ENCODE data around the gene SYTL3. TPM values are rescaled to one million over a fixed set of nuclear protein-coding genes. Genes with fewer than 3 reads are reported as not detected.

SYTL3 gene
- total RNA-seq, 4 donors from 2014 or later, result 3.0 to 16.7 (median 6.7) TPM

DNA sequence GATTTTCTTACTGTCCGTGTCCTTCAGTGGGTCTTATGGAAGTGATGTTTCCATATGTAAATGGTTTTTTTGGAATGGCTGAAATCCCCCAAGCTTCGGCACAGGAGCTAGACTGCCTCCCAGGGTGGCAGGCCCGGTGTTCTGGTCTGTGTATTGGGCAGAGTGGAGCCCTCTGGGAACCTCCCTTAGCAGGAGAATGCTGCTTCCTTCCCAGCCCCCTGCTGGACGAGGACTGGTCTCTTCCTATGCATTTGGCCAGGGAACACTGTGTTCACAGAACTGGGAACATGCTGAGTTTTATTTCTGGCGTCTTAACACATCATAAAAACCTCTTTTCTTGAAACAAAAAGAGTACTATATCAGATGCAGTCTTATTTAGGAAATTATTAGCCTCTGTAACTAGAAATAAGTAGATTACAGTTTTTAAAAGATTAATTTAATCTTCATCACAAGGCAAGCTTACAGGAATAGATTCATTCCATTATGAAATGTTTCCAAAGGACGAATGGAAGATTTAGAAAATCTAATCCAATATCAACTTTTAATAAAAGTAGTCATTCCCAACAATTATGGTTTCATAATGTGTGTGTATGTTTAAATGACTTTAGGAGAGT lies 56.6 kb downstream of the SYTL3 start:
- Histone ChIP-seq H3K4me3 (no peak overlapping the region), H3K27ac (peak overlapping the region; percentile 56 to 69 (median 64))

DNA sequence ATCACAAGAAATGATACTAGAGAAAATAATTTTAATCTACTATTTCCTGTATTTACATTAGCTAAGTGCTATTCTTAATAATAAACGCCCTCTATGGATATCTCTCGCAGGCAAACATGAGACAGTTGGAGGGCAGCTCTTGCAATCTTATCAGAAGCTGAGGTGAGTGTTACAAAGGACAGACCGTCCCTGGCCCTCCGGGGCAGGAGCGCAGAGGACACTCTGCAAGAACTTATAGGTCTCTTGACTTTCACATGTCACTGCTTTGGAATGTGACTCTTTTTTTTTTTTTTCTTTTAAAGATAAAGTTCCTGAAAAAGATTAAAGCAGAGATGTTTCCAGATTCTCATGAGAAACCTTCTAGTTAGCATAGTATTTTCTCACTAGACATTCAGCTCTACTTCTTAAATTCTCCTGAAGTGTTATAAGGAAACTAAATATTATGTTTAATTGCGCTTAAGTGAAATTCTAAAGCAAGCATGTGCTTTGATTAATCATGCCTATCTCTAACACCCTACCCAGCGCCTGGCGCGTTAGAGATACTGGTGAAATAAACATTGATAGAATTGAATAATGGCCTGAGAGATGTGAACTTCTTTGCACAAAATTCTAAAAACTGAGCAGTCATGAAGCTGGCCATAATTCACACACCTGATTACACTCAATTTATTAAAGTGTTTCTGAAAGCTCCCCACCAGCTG lies 57.4 kb downstream of the SYTL3 start:
- H3K4me3 ChIP-seq, result no peak overlapping the region
- in situ Hi-C loops (cut with MboI; ENCODE audit: low sequenced_read_pairs in 4 of 4), result loop anchor here (10.0 to 25.0 kb wide), 2 partner anchors 268 to 405 kb away; no protein-coding TSS in a partner anchor
- TF ChIP-seq POLR2A (IDR thresholded peaks at IDR 0.05), result no peak
- TF ChIP-seq, protein P1, sequence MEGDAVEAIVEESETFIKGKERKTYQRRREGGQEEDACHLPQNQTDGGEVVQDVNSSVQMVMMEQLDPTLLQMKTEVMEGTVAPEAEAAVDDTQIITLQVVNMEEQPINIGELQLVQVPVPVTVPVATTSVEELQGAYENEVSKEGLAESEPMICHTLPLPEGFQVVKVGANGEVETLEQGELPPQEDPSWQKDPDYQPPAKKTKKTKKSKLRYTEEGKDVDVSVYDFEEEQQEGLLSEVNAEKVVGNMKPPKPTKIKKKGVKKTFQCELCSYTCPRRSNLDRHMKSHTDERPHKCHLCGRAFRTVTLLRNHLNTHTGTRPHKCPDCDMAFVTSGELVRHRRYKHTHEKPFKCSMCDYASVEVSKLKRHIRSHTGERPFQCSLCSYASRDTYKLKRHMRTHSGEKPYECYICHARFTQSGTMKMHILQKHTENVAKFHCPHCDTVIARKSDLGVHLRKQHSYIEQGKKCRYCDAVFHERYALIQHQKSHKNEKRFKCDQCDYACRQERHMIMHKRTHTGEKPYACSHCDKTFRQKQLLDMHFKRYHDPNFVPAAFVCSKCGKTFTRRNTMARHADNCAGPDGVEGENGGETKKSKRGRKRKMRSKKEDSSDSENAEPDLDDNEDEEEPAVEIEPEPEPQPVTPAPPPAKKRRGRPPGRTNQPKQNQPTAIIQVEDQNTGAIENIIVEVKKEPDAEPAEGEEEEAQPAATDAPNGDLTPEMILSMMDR (IDR thresholded peaks at IDR 0.05 in 4 of 5, conservative IDR thresholded peaks at IDR 0.05 in 1 of 5), result no peak

More for the DNA sequence above, 56.6 kb downstream of the SYTL3 start:
- peak; percentile 35 to 45 for DNase-seq
- no peaks in the 10 kb centered on the region for H3K36me3 ChIP-seq
- in situ Hi-C loops (cut with MboI; ENCODE audit: low sequenced_read_pairs in 4 of 4), result loop anchor here (10.0 to 25.0 kb wide), 2 partner anchors 268 to 406 kb away; no protein-coding TSS in a partner anchor
- TF ChIP-seq, protein P1 (IDR thresholded peaks at IDR 0.05 in 4 of 5, conservative IDR thresholded peaks at IDR 0.05 in 1 of 5), result peak in 4 of 5 experiments; percentile 20 to 52 (median 40)
- TF ChIP-seq POLR2A (IDR thresholded peaks at IDR 0.05), result peak in 1 of 2 donors; percentile 25
- H3K27me3 ChIP-seq, result no peaks in the 10 kb centered on the region
- intact Hi-C loops (cut with DNase I; ENCODE audit: low total_unique reads), result loop anchor here (10.0 kb wide), 1 partner anchor 398 kb away; no protein-coding TSS in a partner anchor
- ATAC-seq, result peak; percentile 38 to 40
- peaks cover 18 to 24% of the 10 kb centered on the region in 2 donors for H3K4me1 ChIP-seq
- no peaks in the 10 kb centered on the region for H3K9me3 ChIP-seq

DNA sequence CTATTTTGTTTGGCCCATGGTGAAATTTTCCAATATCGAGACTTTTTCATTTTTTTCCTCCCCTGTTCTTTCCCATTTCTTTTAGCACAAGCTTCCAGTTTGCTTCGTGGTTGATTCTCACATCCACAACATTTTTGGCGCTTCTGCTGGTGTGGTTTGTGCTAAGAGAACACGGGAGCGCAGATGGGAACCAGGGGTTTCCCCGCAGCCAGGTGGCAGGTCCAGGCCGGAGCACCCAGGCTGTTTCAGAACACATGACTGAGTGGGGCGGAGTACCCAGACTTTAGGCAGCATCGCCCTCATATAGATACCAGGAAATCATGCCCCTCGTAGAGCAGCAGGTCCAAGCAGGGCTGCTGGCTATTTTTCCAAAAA lies 58.0 kb downstream of the SYTL3 start:
- Histone ChIP-seq H3K4me3 (no peak overlapping the region), H3K27me3 (no peaks in the 10 kb centered on the region), H3K9me3 (no peaks in the 10 kb centered on the region), H3K4me1 (peaks cover 18 to 24% of the 10 kb centered on the region in 2 donors), H3K27ac (peak overlapping the region in 3 of 4 donors; percentile 29 to 66 (median 62)), H3K36me3 (no peaks in the 10 kb centered on the region)
- no peak for ATAC-seq
- TF ChIP-seq, protein P1 (IDR thresholded peaks at IDR 0.05 in 4 of 5, conservative IDR thresholded peaks at IDR 0.05 in 1 of 5), result no peak
- no peak for TF ChIP-seq POLR2A (IDR thresholded peaks at IDR 0.05)
- no peak for DNase-seq
- in situ Hi-C loops (cut with MboI; ENCODE audit: low sequenced_read_pairs in 4 of 4) (loop anchor here (10.0 to 25.0 kb wide), 2 partner anchors 267 to 404 kb away; no protein-coding TSS in a partner anchor), intact Hi-C loops (cut with DNase I; ENCODE audit: low total_unique reads) (loop anchor here (10.0 kb wide), 1 partner anchor 397 kb away; no protein-coding TSS in a partner anchor)

More for the DNA sequence above, 57.4 kb downstream of the SYTL3 start:
- ATAC-seq (peak; percentile 23 to 35), DNase-seq (peak in 1 of 2 donors; percentile 38)
- H3K36me3 ChIP-seq, result no peaks in the 10 kb centered on the region
- intact Hi-C loops (cut with DNase I; ENCODE audit: low total_unique reads), result loop anchor here (10.0 kb wide), 1 partner anchor 398 kb away; no protein-coding TSS in a partner anchor
- H3K27me3 ChIP-seq, result no peaks in the 10 kb centered on the region
- no peaks in the 10 kb centered on the region for H3K9me3 ChIP-seq
- peak overlapping the region; percentile 29 to 69 (median 64) for H3K27ac ChIP-seq
- peaks cover 18 to 24% of the 10 kb centered on the region in 2 donors for H3K4me1 ChIP-seq

DNA sequence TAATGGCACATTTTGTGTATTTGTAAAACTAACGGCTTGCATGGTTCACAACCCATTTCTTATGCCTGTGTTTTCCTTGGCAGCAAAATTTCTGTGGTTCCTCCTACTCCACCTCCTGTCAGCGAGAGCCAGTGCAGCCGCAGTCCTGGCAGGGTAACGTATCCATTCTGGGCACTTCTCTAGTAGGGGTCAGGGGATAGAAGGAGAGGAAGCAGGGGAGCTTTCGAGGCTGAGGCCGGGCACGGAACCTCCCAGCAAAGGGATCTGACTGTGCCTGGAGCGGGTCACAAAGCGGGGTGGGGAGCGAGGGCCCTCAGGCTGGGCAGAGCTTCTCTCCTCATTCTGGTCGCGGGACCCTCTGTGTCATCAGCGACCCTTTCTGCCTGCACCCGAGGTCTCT lies 58.4 kb downstream of the SYTL3 start:
- DNase-seq, result no peak
- H3K27me3 ChIP-seq, result no peaks in the 10 kb centered on the region
- H3K4me1 ChIP-seq, result peaks cover 18 to 24% of the 10 kb centered on the region in 2 donors
- no peak for ATAC-seq
- no peaks in the 10 kb centered on the region for H3K9me3 ChIP-seq
- TF ChIP-seq, protein P1 (IDR thresholded peaks at IDR 0.05 in 4 of 5, conservative IDR thresholded peaks at IDR 0.05 in 1 of 5), result no peak
- TF ChIP-seq POLR2A (IDR thresholded peaks at IDR 0.05), result no peak
- in situ Hi-C loops (cut with MboI; ENCODE audit: low sequenced_read_pairs in 4 of 4) (loop anchor here (10.0 to 25.0 kb wide), 2 partner anchors 267 to 404 kb away; no protein-coding TSS in a partner anchor), intact Hi-C loops (cut with DNase I; ENCODE audit: low total_unique reads) (loop anchor here (10.0 kb wide), 1 partner anchor 397 kb away; no protein-coding TSS in a partner anchor)
- no peak overlapping the region for H3K4me3 ChIP-seq
- H3K36me3 ChIP-seq, result no peaks in the 10 kb centered on the region
- no peak overlapping the region for H3K27ac ChIP-seq

Data from gastrocnemius medialis (tissue), 4 donors.